Mesothelial cell of epicardium (in vitro differentiated cells): Measurements from ENCODE around the gene ARHGEF12. TPM values are rescaled to one million over a fixed set of nuclear protein-coding genes. Genes with fewer than 3 reads are reported as not detected.

ENCODE experiments used
- DNase-seq, 2 experiments: peaks; one replicate each; pipeline ENCODE4 v3.0.0; 2021; ENCODE audit warnings: low spot score in 2 of 2; ENCODE audit not compliant: unreplicated experiment in 2 of 2
- H3K27ac Mint-ChIP-seq: 2 replicates; pipeline ENCODE4 v1.8.0; 2021; ENCODE audit warnings: mixed read lengths
- H3K27me3 Mint-ChIP-seq: 2 replicates; pipeline ENCODE4 v1.8.0; 2021; ENCODE audit warnings: low read depth, mixed read lengths
- H3K36me3 Mint-ChIP-seq: 2 replicates; pipeline ENCODE4 v1.8.0; 2021; ENCODE audit warnings: mixed read lengths
- H3K4me1 Mint-ChIP-seq: 2 replicates; pipeline ENCODE4 v1.8.0; 2021; ENCODE audit warnings: mixed read lengths
- H3K4me3 Mint-ChIP-seq: 2 replicates; pipeline ENCODE4 v1.8.0; 2021; ENCODE audit warnings: mild to moderate bottlenecking, moderate library complexity, mixed read lengths
- H3K9me3 Mint-ChIP-seq: 2 replicates; pipeline ENCODE4 v1.8.0; 2021; ENCODE audit warnings: mixed read lengths
- total RNA-seq: library from RNA; stranded (reverse); gene quantifications from 3 replicates; pipeline ENCODE4 v1.2.1, GENCODE V29; 2021
- TF ChIP-seq, protein P1 (sequence below): fragments of 200-600 bp; sonication (generic); IDR thresholded peaks from one replicate; pipeline ENCODE4 v1.5.0; 2021; ENCODE audit warnings: antibody characterized with exemption; ENCODE audit not compliant: unreplicated experiment

ARHGEF12 gene
- total RNA-seq, 1 donor from 2014 or later, result 86.0 TPM

- no peaks in the 10 kb centered on the region for H3K9me3 Mint-ChIP-seq
- H3K4me1 Mint-ChIP-seq, result peaks cover 13% of the 10 kb centered on the region
- no peaks in the 10 kb centered on the region for H3K36me3 Mint-ChIP-seq
- no peak for DNase-seq
- peaks cover 13% of the 10 kb centered on the region for H3K27me3 Mint-ChIP-seq
- no peak overlapping the region for H3K4me3 Mint-ChIP-seq
- TF ChIP-seq, protein P1, sequence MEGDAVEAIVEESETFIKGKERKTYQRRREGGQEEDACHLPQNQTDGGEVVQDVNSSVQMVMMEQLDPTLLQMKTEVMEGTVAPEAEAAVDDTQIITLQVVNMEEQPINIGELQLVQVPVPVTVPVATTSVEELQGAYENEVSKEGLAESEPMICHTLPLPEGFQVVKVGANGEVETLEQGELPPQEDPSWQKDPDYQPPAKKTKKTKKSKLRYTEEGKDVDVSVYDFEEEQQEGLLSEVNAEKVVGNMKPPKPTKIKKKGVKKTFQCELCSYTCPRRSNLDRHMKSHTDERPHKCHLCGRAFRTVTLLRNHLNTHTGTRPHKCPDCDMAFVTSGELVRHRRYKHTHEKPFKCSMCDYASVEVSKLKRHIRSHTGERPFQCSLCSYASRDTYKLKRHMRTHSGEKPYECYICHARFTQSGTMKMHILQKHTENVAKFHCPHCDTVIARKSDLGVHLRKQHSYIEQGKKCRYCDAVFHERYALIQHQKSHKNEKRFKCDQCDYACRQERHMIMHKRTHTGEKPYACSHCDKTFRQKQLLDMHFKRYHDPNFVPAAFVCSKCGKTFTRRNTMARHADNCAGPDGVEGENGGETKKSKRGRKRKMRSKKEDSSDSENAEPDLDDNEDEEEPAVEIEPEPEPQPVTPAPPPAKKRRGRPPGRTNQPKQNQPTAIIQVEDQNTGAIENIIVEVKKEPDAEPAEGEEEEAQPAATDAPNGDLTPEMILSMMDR, result no peak
- no peak overlapping the region for H3K27ac Mint-ChIP-seq
Measured at GRCh38 chr11:120536091-120536796, 200.0 kb downstream of the ARHGEF12 start.

DNA sequence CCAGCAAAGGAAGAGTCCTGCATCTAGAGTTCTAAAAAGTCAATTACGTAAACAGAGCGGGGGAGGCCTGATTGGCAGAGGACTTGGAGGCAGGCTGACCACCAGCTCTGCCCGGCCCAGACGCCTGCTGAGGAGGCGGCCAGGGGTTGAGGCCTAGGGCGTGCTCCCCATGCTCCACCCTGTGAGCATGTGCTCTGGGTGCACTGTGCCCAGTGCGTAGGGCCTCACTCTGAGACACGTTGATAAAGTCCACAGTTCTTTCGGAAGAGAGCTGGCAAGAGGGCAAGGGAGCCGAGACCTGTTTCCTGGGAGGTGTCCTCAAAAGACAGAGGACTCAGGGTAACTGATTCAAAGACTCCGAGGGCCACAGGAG, 200.6 kb downstream of the ARHGEF12 start:
- no peak for DNase-seq
- H3K4me1 Mint-ChIP-seq, result peaks cover 13% of the 10 kb centered on the region
- H3K36me3 Mint-ChIP-seq, result no peaks in the 10 kb centered on the region
- H3K27ac Mint-ChIP-seq, result no peak overlapping the region
- H3K27me3 Mint-ChIP-seq, result peaks cover 11% of the 10 kb centered on the region
- H3K4me3 Mint-ChIP-seq, result no peak overlapping the region
- TF ChIP-seq, protein P1, result no peak
- peaks cover 4% of the 10 kb centered on the region for H3K9me3 Mint-ChIP-seq

GRCh38 chr11:120537996-120538395, 201.8 kb downstream of the ARHGEF12 start:
- TF ChIP-seq, protein P1, result no peak
- Mint-ChIP-seq H3K9me3 (peaks cover 13% of the 10 kb centered on the region), H3K4me1 (peaks cover 13% of the 10 kb centered on the region), H3K4me3 (no peak overlapping the region), H3K36me3 (peaks cover 1% of the 10 kb centered on the region), H3K27me3 (peaks cover 11% of the 10 kb centered on the region), H3K27ac (no peak overlapping the region)
- DNase-seq, result no peak

- no peak overlapping the region for H3K27ac Mint-ChIP-seq
- no peak for DNase-seq
- H3K9me3 Mint-ChIP-seq, result peaks cover 13% of the 10 kb centered on the region
- peaks cover 1% of the 10 kb centered on the region for H3K36me3 Mint-ChIP-seq
- TF ChIP-seq, protein P1, result no peak
- H3K4me1 Mint-ChIP-seq, result peaks cover 13% of the 10 kb centered on the region
- H3K4me3 Mint-ChIP-seq, result no peak overlapping the region
- peaks cover 11% of the 10 kb centered on the region for H3K27me3 Mint-ChIP-seq
Measured at GRCh38 chr11:120538707-120539106, 202.5 kb downstream of the ARHGEF12 start.

Other genes starting within 250 kb of the ARHGEF12 start
- gene TRIM29, start 198.3 kb upstream of the ARHGEF12 start, total RNA-seq, result 7.0 to 9.7 TPM (median 7.9 TPM) in 3 replicates
- 32.2 to 35.8 TPM (median 33.8 TPM) in 3 replicates for gene OAF, start 125.4 kb upstream of the ARHGEF12 start, total RNA-seq
- 0.55 to 0.98 TPM (median 0.86 TPM) in 3 replicates for gene POU2F3, start 96.3 kb upstream of the ARHGEF12 start, total RNA-seq
- 15.3 to 15.7 TPM (median 15.6 TPM) in 3 replicates for gene TLCD5, start 11.1 kb upstream of the ARHGEF12 start, total RNA-seq
- 1.5 to 2.2 TPM (median 1.8 TPM) in 3 replicates for gene GRIK4, start 175.3 kb downstream of the ARHGEF12 start, total RNA-seq